H1 (cell line): Measurements from ENCODE around the gene PRKN. TPM values are rescaled to one million over a fixed set of nuclear protein-coding genes. Genes with fewer than 3 reads are reported as not detected.

ENCODE experiments used
- ASH2L ChIP-seq: fragments of 200-600, 300-600 bp; sonication (generic); IDR thresholded peaks from one replicate; pipeline ENCODE4 v1.7.1; 2017; ENCODE audit warnings: low read length
- CREB1 ChIP-seq: IDR thresholded peaks from 2 replicates; pipeline ENCODE4 v1.6.1; 2012; ENCODE audit warnings: inconsistent platforms
- TBP ChIP-seq: IDR thresholded peaks from 2 replicates; pipeline ENCODE4 v1.6.1; 2011; ENCODE audit warnings: low read depth, low read length, improper control_type of control experiment
- YY1 ChIP-seq: IDR thresholded peaks from 2 replicates; pipeline ENCODE4 v1.6.1; 2011; ENCODE audit warnings: low read depth, mild to moderate bottlenecking, low read length
- polyA plus RNA-seq, 7 experiments: library from polyadenylated mRNA; depleted of rRNA in 3 of 7; stranded (reverse) in 5 of 7; unstranded in 2 of 7; fragments of >200 nt in 5 of 7; fragments of 200-250 nt in 2 of 7; gene quantifications; 1 replicate in 5 of 7; 2 replicates in 1 of 7; 4 replicates in 1 of 7; pipeline versions ENCODE4 v1.2.1 to v1.2.3, GENCODE V29; 2011 to 2013; ENCODE audit warnings: missing spikeins in 2 of 7, mixed read lengths in 2 of 7
- total RNA-seq: library from RNA; stranded (reverse); fragmentation: NEBNext Ultra II Directional; extraction: Animal tissue kit (Norgen Biotek cat#: 25700); gene quantifications from 2 replicates; pipeline ENCODE4 v1.2.1, GENCODE V29; 2021
- TF ChIP-seq, protein P1 (sequence below): fragments of 300-600 bp; sonication (generic); IDR thresholded peaks from 2 replicates; pipeline ENCODE4 v1.7.1; 2012; ENCODE audit warnings: low read length, moderate library complexity, mild to moderate bottlenecking, inconsistent platforms; ENCODE audit not compliant: insufficient replicate concordance

Gene PRKN
- total and polyA plus RNA-seq, 2 of the 8 experiments (the other 6 are each of a cell fraction or from before 2014, with no cell fraction given): 0.13 to 0.29 TPM

DNA sequence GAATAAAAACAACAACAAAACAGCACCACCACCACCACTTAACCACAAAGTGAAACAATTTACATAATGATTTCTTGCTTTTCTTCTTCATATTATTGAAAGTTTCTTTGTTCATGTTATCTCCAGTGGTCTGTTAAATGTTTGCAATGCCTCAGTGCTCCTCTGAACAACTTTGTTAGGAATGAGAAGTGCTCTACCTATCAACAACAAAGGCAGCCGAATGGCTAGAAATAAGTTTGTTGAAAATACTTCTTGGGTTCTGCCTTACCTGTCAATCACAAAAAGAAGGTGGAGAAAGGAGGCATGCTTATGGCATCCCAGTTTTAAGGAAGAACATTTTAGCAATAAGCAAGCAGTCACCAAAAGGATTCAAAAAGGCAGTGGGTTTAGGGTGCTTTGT, 490.2 kb downstream of the PRKN start (continued):
- TF ChIP-seq, protein P1, sequence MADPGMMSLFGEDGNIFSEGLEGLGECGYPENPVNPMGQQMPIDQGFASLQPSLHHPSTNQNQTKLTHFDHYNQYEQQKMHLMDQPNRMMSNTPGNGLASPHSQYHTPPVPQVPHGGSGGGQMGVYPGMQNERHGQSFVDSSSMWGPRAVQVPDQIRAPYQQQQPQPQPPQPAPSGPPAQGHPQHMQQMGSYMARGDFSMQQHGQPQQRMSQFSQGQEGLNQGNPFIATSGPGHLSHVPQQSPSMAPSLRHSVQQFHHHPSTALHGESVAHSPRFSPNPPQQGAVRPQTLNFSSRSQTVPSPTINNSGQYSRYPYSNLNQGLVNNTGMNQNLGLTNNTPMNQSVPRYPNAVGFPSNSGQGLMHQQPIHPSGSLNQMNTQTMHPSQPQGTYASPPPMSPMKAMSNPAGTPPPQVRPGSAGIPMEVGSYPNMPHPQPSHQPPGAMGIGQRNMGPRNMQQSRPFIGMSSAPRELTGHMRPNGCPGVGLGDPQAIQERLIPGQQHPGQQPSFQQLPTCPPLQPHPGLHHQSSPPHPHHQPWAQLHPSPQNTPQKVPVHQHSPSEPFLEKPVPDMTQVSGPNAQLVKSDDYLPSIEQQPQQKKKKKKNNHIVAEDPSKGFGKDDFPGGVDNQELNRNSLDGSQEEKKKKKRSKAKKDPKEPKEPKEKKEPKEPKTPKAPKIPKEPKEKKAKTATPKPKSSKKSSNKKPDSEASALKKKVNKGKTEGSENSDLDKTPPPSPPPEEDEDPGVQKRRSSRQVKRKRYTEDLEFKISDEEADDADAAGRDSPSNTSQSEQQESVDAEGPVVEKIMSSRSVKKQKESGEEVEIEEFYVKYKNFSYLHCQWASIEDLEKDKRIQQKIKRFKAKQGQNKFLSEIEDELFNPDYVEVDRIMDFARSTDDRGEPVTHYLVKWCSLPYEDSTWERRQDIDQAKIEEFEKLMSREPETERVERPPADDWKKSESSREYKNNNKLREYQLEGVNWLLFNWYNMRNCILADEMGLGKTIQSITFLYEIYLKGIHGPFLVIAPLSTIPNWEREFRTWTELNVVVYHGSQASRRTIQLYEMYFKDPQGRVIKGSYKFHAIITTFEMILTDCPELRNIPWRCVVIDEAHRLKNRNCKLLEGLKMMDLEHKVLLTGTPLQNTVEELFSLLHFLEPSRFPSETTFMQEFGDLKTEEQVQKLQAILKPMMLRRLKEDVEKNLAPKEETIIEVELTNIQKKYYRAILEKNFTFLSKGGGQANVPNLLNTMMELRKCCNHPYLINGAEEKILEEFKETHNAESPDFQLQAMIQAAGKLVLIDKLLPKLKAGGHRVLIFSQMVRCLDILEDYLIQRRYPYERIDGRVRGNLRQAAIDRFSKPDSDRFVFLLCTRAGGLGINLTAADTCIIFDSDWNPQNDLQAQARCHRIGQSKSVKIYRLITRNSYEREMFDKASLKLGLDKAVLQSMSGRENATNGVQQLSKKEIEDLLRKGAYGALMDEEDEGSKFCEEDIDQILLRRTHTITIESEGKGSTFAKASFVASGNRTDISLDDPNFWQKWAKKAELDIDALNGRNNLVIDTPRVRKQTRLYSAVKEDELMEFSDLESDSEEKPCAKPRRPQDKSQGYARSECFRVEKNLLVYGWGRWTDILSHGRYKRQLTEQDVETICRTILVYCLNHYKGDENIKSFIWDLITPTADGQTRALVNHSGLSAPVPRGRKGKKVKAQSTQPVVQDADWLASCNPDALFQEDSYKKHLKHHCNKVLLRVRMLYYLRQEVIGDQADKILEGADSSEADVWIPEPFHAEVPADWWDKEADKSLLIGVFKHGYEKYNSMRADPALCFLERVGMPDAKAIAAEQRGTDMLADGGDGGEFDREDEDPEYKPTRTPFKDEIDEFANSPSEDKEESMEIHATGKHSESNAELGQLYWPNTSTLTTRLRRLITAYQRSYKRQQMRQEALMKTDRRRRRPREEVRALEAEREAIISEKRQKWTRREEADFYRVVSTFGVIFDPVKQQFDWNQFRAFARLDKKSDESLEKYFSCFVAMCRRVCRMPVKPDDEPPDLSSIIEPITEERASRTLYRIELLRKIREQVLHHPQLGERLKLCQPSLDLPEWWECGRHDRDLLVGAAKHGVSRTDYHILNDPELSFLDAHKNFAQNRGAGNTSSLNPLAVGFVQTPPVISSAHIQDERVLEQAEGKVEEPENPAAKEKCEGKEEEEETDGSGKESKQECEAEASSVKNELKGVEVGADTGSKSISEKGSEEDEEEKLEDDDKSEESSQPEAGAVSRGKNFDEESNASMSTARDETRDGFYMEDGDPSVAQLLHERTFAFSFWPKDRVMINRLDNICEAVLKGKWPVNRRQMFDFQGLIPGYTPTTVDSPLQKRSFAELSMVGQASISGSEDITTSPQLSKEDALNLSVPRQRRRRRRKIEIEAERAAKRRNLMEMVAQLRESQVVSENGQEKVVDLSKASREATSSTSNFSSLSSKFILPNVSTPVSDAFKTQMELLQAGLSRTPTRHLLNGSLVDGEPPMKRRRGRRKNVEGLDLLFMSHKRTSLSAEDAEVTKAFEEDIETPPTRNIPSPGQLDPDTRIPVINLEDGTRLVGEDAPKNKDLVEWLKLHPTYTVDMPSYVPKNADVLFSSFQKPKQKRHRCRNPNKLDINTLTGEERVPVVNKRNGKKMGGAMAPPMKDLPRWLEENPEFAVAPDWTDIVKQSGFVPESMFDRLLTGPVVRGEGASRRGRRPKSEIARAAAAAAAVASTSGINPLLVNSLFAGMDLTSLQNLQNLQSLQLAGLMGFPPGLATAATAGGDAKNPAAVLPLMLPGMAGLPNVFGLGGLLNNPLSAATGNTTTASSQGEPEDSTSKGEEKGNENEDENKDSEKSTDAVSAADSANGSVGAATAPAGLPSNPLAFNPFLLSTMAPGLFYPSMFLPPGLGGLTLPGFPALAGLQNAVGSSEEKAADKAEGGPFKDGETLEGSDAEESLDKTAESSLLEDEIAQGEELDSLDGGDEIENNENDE: no peak
- TF ChIP-seq ASH2L (no peak), TBP (no peak), CREB1 (no peak), YY1 (no peak)
